GM19467 (cell line): ENCODE data around the gene SLC7A7.
"Not testable (repeated sequence)": the region's sequence is repeated elsewhere in the genome, so short reads cannot be mapped to it uniquely, and the experiment has no call there.

Experiments
- ATAC-seq: cut with Tn5 transposase; IDR thresholded peaks from one replicate; pipeline ENCODE4 v1.9.1; 2021; ENCODE audit warnings: mild to moderate bottlenecking, moderate library complexity; ENCODE audit not compliant: unreplicated experiment

SLC7A7 gene

GRCh38 chr14:22844221-22845102 lies 29.2 kb upstream of the SLC7A7 start:
- ATAC-seq: no peak

- no peak for ATAC-seq
Measured at GRCh38 chr14:22843123-22843925, 28.1 kb upstream of the SLC7A7 start.

GRCh38 chr14:22842211-22843122 lies 27.2 kb upstream of the SLC7A7 start:
- ATAC-seq: no peak

- no peak for ATAC-seq
Measured at GRCh38 chr14:22841769-22842168, 26.5 kb upstream of the SLC7A7 start.

GRCh38 chr14:22841311-22841710 lies 26.1 kb upstream of the SLC7A7 start:
- ATAC-seq: no peak

GRCh38 chr14:22839159-22839779 lies 24.0 kb upstream of the SLC7A7 start:
- ATAC-seq: no peak

GRCh38 chr14:22838631-22839041 lies 23.4 kb upstream of the SLC7A7 start:
- ATAC-seq: no peak

- no peak for ATAC-seq
Measured at GRCh38 chr14:22837750-22838538, 22.7 kb upstream of the SLC7A7 start.

- ATAC-seq: no peak
Measured at GRCh38 chr14:22837114-22837749, 22.0 kb upstream of the SLC7A7 start.

- ATAC-seq: no peak
Measured at GRCh38 chr14:22836301-22837113, 21.3 kb upstream of the SLC7A7 start, which contains the start of gene MMP14. Gene MMP14, plus strand, starts transcription at chr14:22836585. Its CDS starts 233 bp downstream, at chr14:22836818.

- no peak for ATAC-seq
Measured at GRCh38 chr14:22835505-22835904, 20.3 kb upstream of the SLC7A7 start.

- no peak for ATAC-seq
Measured at GRCh38 chr14:22830443-22831010, 15.3 kb upstream of the SLC7A7 start.

GRCh38 chr14:22829661-22830442 lies 14.6 kb upstream of the SLC7A7 start, which contains the start of gene MRPL52:
Gene MRPL52, plus strand, starts transcription at chr14:22829887. Its CDS starts 26 bp downstream, at chr14:22829913.
- ATAC-seq: peak; percentile 70

GRCh38 chr14:22829076-22829660 lies 13.9 kb upstream of the SLC7A7 start:
- not testable (repeated sequence) for ATAC-seq

- no peak for ATAC-seq
Measured at GRCh38 chr14:22824711-22825359, 9.6 kb upstream of the SLC7A7 start.

GRCh38 chr14:22822571-22823098 lies 7.4 kb upstream of the SLC7A7 start:
- no peak for ATAC-seq
